Heart right ventricle (tissue), 16 donors: ENCODE data around the gene PKN2. TPM values are rescaled to one million over a fixed set of nuclear protein-coding genes. Genes with fewer than 3 reads are reported as not detected.

Experiments
- ATAC-seq, 8 donors: fragments of 200-7000 bp; cut with Tn5 transposase; one replicate each; pipeline ENCODE4 v1.9.1; 2020; ENCODE audit warnings: mild to moderate bottlenecking in 8 of 8, moderate library complexity in 8 of 8, moderate number of reproducible peaks in 1 of 8
- DNase-seq, 2 donors: peaks; one replicate each; pipeline ENCODE4 v3.0.0-alpha.2; 2020
- H3K27ac ChIP-seq, 10 donors: fragments of 200-600 bp; sonication (generic) in 2 of 10; one replicate each; pipeline versions ENCODE4 v1.5.0 to v1.8.0; 2020 to 2022; ENCODE audit warnings: mild to moderate bottlenecking in 3 of 10
- H3K27me3 ChIP-seq, 7 donors: fragments of 200-600 bp; one replicate each; pipeline ENCODE4 v1.8.0; 2021 to 2022; ENCODE audit warnings: mild to moderate bottlenecking in 2 of 7
- H3K36me3 ChIP-seq, 9 donors: fragments of 200-600 bp; sonication (generic) in 1 of 9; one replicate each; pipeline versions ENCODE4 v1.5.0 to v1.8.0; 2020 to 2022; ENCODE audit warnings: mild to moderate bottlenecking in 2 of 9
- H3K4me1 ChIP-seq, 9 donors: fragments of 200-600 bp; sonication (generic) in 1 of 9; one replicate each; pipeline versions ENCODE4 v1.5.0 to v1.8.0; 2020 to 2022; ENCODE audit warnings: mild to moderate bottlenecking in 4 of 9
- H3K4me3 ChIP-seq, 10 donors: fragments of 200-600 bp; sonication (generic) in 2 of 10; one replicate each; pipeline versions ENCODE4 v1.5.0 to v1.8.0; 2020 to 2022; ENCODE audit warnings: mild to moderate bottlenecking in 7 of 10, moderate library complexity in 2 of 10
- H3K9me3 ChIP-seq, 11 donors: fragments of 200-600 bp in 10 of 11; sonication (generic) in 2 of 11; one replicate each; pipeline versions ENCODE4 v1.5.0 to v1.8.0; 2013 to 2022; ENCODE audit warnings: mild to moderate bottlenecking in 2 of 11, control low read depth in 1 of 11, moderate library complexity in 1 of 11
- WGBS, 2 donors: extraction: QIAGEN DNeasy Blood & Tissue Kit; methylation state at CpG; one replicate each; pipeline ENCODE4 v1.1.7; 2013; ENCODE audit warnings: inconsistent platforms in 1 of 2; 5-methylcytosine and 5-hydroxymethylcytosine counted together
- intact Hi-C, 10 donors: fragments of 100-400 bp; cut with DNase I; formaldehyde crosslinking; loops; one replicate each; pipeline versions ENCODE4 v1.11.1 to v1.14.2; 2022
- polyA plus RNA-seq, 2 donors: library from polyadenylated mRNA; stranded (reverse); fragments of 200-250 nt; gene quantifications; one replicate each; pipeline ENCODE4 v1.2.3, GENCODE V29; 2013
- total RNA-seq, 10 donors: library from RNA; stranded (reverse); fragmentation: NEBNext Ultra II Directional in 3 of 10; extraction: Animal tissue kit (Norgen Biotek cat#: 25700) in 3 of 10; gene quantifications; one replicate each; pipeline versions ENCODE4 v1.2.1 to v1.2.4, GENCODE V29; 2021 to 2023
- TF ChIP-seq, protein P1 (sequence below), 9 donors: fragments of 200-600 bp; sonication (generic) in 2 of 9; IDR thresholded peaks; one replicate each; pipeline versions ENCODE4 v1.5.0 to v1.8.0; 2021 to 2022; ENCODE audit warnings: antibody characterized with exemption in 9 of 9, mild to moderate bottlenecking in 5 of 9, moderate library complexity in 1 of 9
- donor health status: Arrhythmogenic right ventricular cardiomyopathy.
- donor health status: ischemic (EF 13 %, LVEDD 7.1; RV severe dilation, severe dysfunction).
- donor health status: healthy with polysubstance abuse.
- donor health status: DM: no; HTN: yes; CAD: no.
- donor health status: DM: no; HTN: no; CAD: no.
- donor health status: ischemic (EF 25% LVEDD 6.9; RV normal size, moderate dysfunction).
- donor health status: ischemic (EF 25% LVEDD 5.7; RV mildly dilated, moderate dysfunction).
- donor health status: healthy.
- donor health status: DM: yes; HTN: yes; CAD: no.
- donor health status: Ischemic cardiomyopathy.
- donor health status: ischemic (EF 35%, LVEDD 5.7; RV mildly dilated, moderate dysfunction).
- donor health status: nonischemic (EF 11% LVEDD 7.7; RV severe dilation, severe dysfunction).
- donor health status: DM: yes; HTN: yes; CAD: no.
- donor health status: PGD.
- donor health status: ischemic (EF 29% LVEDD 5.4; RV normal size, mild dysfunction).
- donor health status: nonischemic (EF 23%, LVEDD 6.1; RV moderate dilation, normal function).

The PKN2 gene
- total and polyA plus RNA-seq, 12 donors, result 6.2 to 42.8 (median 33.6) TPM

DNA sequence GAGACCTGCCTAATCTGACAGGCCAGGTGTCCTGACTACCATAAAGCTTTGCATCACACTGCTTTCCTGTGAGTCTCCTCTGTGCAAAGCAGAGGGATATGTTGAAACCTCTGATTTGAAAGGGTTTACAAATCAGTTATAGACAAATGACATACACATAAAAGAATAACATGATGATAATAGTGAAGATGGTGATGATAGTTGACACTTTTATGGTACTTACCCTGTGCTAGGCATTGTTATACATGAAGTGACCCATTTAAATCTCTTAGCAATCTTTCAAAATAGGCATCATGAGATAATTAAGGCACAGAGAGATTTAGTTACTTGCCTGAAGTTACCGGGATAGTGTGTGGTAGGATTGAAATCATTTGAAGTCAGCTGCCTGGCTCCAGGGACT is 34.1 kb upstream of the PKN2 start:
- TF ChIP-seq, protein P1, sequence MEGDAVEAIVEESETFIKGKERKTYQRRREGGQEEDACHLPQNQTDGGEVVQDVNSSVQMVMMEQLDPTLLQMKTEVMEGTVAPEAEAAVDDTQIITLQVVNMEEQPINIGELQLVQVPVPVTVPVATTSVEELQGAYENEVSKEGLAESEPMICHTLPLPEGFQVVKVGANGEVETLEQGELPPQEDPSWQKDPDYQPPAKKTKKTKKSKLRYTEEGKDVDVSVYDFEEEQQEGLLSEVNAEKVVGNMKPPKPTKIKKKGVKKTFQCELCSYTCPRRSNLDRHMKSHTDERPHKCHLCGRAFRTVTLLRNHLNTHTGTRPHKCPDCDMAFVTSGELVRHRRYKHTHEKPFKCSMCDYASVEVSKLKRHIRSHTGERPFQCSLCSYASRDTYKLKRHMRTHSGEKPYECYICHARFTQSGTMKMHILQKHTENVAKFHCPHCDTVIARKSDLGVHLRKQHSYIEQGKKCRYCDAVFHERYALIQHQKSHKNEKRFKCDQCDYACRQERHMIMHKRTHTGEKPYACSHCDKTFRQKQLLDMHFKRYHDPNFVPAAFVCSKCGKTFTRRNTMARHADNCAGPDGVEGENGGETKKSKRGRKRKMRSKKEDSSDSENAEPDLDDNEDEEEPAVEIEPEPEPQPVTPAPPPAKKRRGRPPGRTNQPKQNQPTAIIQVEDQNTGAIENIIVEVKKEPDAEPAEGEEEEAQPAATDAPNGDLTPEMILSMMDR (IDR thresholded peaks at IDR 0.05), result no peak

DNA sequence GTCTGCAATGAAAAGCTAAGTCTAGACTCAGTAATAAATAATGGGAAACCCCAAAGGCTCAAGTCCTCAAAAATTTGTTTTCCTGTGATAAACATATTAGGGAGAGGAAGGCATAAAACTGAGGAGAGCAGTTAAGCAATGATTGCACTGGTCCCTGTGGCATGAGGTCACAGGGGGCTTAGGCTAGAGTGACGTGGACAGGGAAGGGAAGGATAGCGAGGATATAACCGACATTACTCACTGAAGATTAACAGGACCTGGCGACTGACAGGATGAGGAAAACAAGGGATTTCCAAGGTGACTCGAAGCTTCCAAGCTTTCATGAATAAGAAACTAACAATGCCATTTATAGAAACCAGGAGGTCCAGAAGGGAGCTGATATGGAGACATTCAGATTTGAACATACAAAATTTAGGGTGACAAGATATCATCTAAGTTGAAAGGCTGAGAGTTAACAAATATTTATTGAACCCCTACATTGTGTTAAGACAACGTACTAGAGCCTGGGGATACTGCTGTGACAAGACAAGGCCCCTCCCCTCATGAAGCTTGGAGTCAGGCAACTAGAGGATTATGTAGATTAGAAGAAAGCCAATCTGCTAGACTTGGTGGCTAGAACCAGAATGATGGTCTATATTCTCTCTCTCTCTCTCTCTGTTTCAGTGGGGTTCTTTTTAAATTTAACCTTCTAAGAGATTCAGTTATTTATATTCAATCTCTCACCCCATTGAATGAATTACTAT is 33.2 kb upstream of the PKN2 start:
- WGBS, 2 donors, result 71 to 77% methylated on average over 6 of the region's 6 CpGs
- DNase-seq (no peak), ATAC-seq (no peak)
- Histone ChIP-seq H3K36me3 (no peaks in the 10 kb centered on the region), H3K27ac (no peak overlapping the region), H3K4me3 (no peak overlapping the region), H3K9me3 (no peaks in the 10 kb centered on the region), H3K4me1 (no peaks in the 10 kb centered on the region), H3K27me3 (no peaks in the 10 kb centered on the region)
- intact Hi-C loops, result loop anchor here in 6 of 10 donors (10.0 kb wide), 5 partner anchors 144 to 234 kb away; no protein-coding TSS in a partner anchor
- TF ChIP-seq, protein P1 (IDR thresholded peaks at IDR 0.05), result no peak

More for the DNA sequence above, 34.1 kb upstream of the PKN2 start:
- intact Hi-C loops, result loop anchor here in 6 of 10 donors (10.0 kb wide), 5 partner anchors 145 to 235 kb away; no protein-coding TSS in a partner anchor
- no peak for ATAC-seq
- H3K4me1 ChIP-seq, result no peaks in the 10 kb centered on the region
- H3K27me3 ChIP-seq, result no peaks in the 10 kb centered on the region
- H3K4me3 ChIP-seq, result no peak overlapping the region
- DNase-seq, result no peak
- WGBS, 2 donors, result 91 to 95% methylated on average over 1 of the region's 1 CpG
- no peaks in the 10 kb centered on the region for H3K36me3 ChIP-seq
- H3K27ac ChIP-seq, result no peak overlapping the region
- no peaks in the 10 kb centered on the region for H3K9me3 ChIP-seq

DNA sequence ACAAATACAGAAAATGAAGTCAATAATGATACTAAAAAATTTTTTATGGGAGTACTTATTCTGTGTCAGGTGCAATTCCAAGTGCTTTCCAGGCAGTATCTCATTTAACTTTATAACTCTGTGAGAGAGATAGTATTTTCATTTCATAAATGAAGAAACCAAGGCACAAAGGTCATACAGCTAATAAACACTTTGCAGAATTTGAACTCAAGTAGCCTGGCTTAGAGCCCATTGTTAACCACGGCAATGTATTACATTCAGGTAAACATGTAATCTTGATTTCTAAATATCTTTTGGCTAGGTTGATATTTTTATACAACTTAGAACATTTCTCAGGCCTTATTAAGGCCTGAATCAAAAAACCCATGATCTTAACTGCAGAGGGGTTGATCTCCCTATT is 28.9 kb upstream of the PKN2 start:
- intact Hi-C loops, result loop anchor here in 9 of 10 donors (2.0 to 10.0 kb wide), 9 partner anchors 140 to 230 kb away; no protein-coding TSS in a partner anchor
- DNase-seq, result no peak
- Histone ChIP-seq H3K4me1 (no peaks in the 10 kb centered on the region), H3K36me3 (no peaks in the 10 kb centered on the region), H3K4me3 (no peak overlapping the region), H3K27ac (no peak overlapping the region), H3K27me3 (no peaks in the 10 kb centered on the region), H3K9me3 (no peaks in the 10 kb centered on the region)
- TF ChIP-seq, protein P1 (IDR thresholded peaks at IDR 0.05), result no peak
- WGBS, 2 donors, result 36 to 41% methylated on average over 1 of the region's 1 CpG
- ATAC-seq, result no peak

DNA sequence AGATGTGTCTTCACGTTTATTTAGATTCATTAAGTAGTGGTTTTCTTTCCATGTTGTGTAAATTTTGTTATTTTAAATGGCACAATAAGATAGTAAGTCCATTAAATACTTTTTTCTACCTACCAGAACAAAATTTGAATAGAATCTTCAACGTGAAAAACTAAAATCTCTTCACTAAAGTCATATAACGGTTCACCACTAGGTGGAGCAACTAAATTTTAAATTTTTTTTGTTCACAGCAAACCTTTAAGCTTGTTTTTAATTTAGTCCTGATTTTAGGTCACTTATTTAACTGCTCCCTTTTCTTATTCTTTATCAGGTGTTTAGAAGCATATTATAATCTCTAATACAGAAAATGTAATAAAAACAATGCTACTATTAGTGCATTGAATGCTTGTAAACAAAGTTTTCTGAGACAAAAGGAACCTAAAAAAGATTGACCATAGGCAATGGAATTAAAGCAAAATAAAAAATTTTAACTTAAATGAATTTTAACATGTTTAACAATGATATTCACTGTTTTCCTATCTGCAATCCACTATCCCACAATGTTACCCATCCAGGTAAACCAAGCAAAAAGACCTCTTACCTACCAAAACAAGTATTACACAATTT is 28.3 kb upstream of the PKN2 start:
- ATAC-seq (no peak), DNase-seq (no peak)
- no peaks in the 10 kb centered on the region for H3K36me3 ChIP-seq
- H3K27me3 ChIP-seq, result no peaks in the 10 kb centered on the region
- intact Hi-C loops, result loop anchor here in 9 of 10 donors (2.0 to 10.0 kb wide), 9 partner anchors 139 to 229 kb away; no protein-coding TSS in a partner anchor
- 8 to 10% methylated on average over 3 of the region's 3 CpGs for WGBS, 2 donors
- H3K27ac ChIP-seq, result no peak overlapping the region
- no peaks in the 10 kb centered on the region for H3K9me3 ChIP-seq
- TF ChIP-seq, protein P1 (IDR thresholded peaks at IDR 0.05), result peak; percentile 44 to 80 (median 72)
- H3K4me3 ChIP-seq, result no peak overlapping the region
- H3K4me1 ChIP-seq, result peaks cover 0 to 3% (median 0%) of the 10 kb centered on the region in 9 donors
